ENCODE data around the gene SCARB2.
A peak's percentile ranks its signal among the peaks of the same experiment; 100 is the strongest.

The SCARB2 gene

DNA sequence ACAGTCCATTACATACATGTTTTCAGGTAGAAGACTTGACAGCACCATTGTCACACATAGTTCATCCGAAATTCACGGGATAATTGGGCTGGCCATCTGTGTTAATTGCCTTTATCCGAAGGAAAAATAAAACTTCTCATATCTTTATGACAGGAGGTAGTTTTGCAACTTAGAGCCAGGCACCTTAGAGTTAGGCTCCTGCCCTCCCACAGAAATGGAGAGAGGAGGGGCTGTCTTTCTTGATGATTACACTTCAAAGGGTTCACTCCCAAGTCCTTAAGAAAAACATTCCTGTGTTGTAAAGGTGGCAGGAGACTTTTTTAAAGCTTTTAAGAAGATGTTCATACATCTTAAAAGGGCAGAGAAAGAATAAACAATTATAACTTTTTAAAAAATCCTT is 10.5 kb upstream of the SCARB2 start:
- DNase-seq, result no peak

- peak; percentile 32 to 76 (median 56) for DNase-seq
Observed at GRCh38 chr4:76219299-76220055, 5.9 kb upstream of the SCARB2 start.

- no peak for DNase-seq
Observed at GRCh38 chr4:76216975-76217814, 3.6 kb upstream of the SCARB2 start.

GRCh38 chr4:76216524-76216923 is 2.9 kb upstream of the SCARB2 start:
- DNase-seq, result peak; percentile 19 to 59 (median 46)

GRCh38 chr4:76215077-76215476 is 1.5 kb upstream of the SCARB2 start:
- no peak for DNase-seq

DNA sequence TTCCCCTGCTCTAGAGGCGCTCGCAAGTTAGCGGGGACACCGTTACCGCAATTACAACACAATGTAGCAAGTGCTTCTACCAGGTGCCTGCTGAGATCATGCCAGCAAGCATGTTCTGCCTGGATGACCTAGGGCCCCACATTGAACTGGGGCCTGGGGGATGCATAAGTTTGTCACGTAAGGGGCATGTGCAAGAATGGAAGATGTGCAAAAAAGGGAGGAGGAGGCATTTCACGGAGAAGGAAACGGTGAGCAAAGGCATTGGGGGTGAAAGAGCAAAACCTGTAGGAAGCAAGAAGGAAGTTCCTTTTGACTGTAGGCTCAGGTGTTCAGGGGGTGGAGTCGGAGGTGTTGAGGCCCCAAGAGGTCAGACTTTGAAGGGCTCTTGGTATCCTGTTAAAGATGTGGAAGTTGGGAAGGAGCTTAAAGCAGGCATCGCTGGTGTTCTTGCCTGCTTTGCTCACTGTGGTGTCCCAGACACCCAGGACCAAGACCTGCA is 602 bp upstream of the SCARB2 start:
- DNase-seq, result no peak

GRCh38 chr4:76212851-76213414 is 691 bp downstream of the SCARB2 start:
- peak; percentile 5 to 48 (median 40) for DNase-seq

- peak in 3 of 4 experiments; percentile 29 to 45 (median 33) for DNase-seq
Observed at GRCh38 chr4:76211769-76212708, 1.6 kb downstream of the SCARB2 start.

GRCh38 chr4:76210452-76210851 is 3.2 kb downstream of the SCARB2 start:
- DNase-seq, result peak; percentile 52 to 87 (median 72)

- DNase-seq, result peak in 2 of 4 experiments; percentile 47 to 57
Observed at GRCh38 chr4:76209881-76210280, 3.7 kb downstream of the SCARB2 start.

DNA sequence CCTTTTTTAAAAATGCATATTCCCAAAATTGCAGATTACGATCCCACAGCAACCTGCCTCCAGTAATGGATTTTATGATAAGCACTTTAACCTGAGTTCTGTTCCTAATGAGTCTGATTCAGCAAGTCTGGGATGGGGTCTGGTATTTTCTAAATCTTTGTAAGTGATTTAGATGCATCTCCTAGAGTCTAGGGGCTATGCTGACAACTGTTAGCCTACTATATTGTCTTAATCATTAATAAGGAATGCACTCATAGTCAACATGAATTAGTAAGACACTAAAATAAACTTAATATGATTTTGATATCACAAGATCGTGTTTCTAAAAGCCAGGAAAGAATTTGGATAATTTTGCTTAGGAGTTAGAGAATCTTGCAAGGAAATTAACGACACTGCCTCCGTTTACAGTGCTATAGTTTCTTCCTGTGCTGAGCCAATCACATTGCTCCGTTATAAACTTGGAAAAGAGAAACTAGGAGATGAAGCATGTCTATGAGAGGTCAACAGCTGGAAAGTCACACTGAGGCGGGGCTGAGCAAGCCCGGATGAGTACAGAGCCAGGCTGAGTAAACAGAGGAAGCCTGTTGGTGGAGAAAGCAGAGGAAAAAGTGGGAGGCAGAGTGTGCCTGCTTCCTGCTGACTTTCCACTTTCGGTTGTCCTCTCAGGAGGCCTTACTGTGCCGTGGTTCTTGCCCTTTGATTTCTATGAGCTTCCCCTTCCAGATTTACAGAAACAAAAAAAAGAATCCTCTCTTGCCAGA is 5.4 kb downstream of the SCARB2 start:
- peak; percentile 88 to 96 (median 94) for DNase-seq

GRCh38 chr4:76207549-76207948 is 6.1 kb downstream of the SCARB2 start:
- DNase-seq, result no peak

DNA sequence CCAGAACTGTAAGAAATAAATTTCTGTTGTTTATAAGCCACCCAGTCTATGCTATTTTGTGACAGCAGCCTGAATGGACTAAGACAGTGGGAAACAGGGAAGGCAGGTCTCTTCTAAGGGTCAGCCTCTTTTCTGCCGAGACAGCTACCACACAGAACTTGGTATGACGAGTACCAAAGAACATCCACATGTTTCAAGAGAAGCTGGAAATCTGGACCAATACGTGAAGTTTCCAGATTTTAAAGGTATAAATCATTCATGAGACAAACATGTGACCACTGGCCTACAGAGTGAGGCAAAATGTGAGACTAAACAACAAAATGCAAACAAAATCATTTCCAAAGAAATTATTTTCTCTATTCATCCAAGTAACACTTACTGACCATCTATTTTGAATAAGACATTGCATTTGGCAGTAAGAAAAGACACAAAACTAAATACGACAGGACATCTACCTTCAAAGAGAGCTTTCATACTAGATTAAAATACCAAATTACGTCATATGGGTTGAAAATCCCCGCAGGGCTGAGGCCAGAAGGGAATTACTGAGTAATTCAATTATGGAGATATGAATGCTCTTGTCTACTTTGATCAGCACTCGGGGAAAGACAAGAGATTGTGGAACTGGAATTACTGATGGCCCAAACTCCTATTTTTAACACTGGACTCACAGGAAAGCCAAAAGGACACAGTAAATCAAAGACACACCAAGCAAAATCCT is 7.2 kb downstream of the SCARB2 start:
- DNase-seq, result no peak

- DNase-seq, result no peak
Observed at GRCh38 chr4:76205476-76205875, 8.1 kb downstream of the SCARB2 start.

DNA sequence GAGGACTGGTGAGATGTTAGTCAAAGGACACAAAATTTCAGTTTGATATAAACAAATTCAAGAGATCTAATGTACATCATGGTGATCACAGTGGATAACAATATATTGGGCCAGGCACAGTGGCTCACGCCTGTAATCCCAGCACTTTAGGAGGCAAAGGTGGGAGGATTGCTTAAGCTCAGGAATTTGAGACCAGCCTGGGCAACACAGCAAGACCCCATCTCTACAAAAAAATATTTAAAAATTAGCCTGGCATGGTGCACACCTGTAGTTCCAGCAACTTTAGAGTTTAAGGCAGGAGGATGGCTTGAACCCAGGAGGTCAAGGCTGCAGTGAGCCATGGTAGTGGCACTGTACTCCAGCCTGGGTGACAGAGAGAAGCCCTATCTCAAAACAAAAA is 8.7 kb downstream of the SCARB2 start:
- DNase-seq, result no peak

- DNase-seq, result no peak
Observed at GRCh38 chr4:76203541-76203940, 10.1 kb downstream of the SCARB2 start.

DNA sequence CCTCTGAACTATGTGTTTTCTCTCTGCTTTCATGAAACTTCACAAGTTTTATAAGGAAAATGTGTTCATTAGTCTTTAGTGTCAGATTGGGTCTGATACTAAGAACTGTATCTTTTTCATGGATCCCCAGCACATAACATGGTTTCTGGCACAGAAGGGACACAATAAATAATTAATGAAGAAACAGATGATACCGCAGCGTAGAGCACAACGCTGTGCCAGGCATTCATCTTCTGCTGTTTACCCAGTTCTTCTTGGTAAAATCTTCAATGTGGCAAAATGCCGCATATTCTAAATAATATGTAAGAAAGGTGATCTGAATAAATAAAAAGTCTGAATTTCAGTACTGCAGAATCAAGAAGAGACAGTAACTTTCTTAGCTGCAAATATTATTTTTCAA is 12.3 kb downstream of the SCARB2 start:
- DNase-seq, result no peak

- peak; percentile 66 to 87 (median 74) for DNase-seq
Observed at GRCh38 chr4:76200771-76201231, 12.8 kb downstream of the SCARB2 start.

GRCh38 chr4:76199664-76200211 is 13.9 kb downstream of the SCARB2 start:
- DNase-seq, result peak in 3 of 4 experiments; percentile 36 to 55 (median 45)

Data from suppressor macrophage (primary cell).